GM23338 (cell line): Measurements from ENCODE around the gene FOXP1. TPM values are rescaled to one million over a fixed set of nuclear protein-coding genes. Genes with fewer than 3 reads are reported as not detected.

Experiments used
- ATAC-seq: fragments of 200-7000 bp; cut with Tn5 transposase; 3 replicates; pipeline ENCODE4 v1.9.1; 2020
- DNase-seq: peaks from one replicate; pipeline ENCODE4 v3.0.0-alpha.2; 2015; ENCODE audit warnings: low spot score
- H2AFZ ChIP-seq: fragments of 200-600 bp; sonication (generic); 2 replicates; pipeline ENCODE4 v1.8.0; 2016; ENCODE audit warnings: antibody characterized with exemption, mild to moderate bottlenecking, moderate library complexity
- H3F3A ChIP-seq: fragments of 200-600 bp; sonication (generic); replicated peaks from 2 replicates; pipeline ENCODE4 v1.8.0; 2017; ENCODE audit warnings: antibody characterized with exemption, mixed run types, low read depth
- H3K27ac ChIP-seq: fragments of 200-600 bp; sonication (generic); 2 replicates; pipeline ENCODE4 v1.6.1; 2016; ENCODE audit warnings: low read depth
- H3K27me3 ChIP-seq: fragments of 200-600 bp; sonication (generic); 2 replicates; pipeline ENCODE4 v1.8.0; 2016; ENCODE audit warnings: mild to moderate bottlenecking, mixed run types, moderate library complexity; ENCODE audit not compliant: insufficient read depth
- H3K36me3 ChIP-seq: fragments of 200-600 bp; sonication (generic); 2 replicates; pipeline ENCODE4 v1.8.0; 2016; ENCODE audit warnings: mild to moderate bottlenecking; ENCODE audit not compliant: insufficient read depth
- H3K4me1 ChIP-seq: fragments of 200-600 bp; sonication (generic); 2 replicates; pipeline ENCODE4 v1.8.0; 2016; ENCODE audit warnings: mild to moderate bottlenecking, moderate library complexity; ENCODE audit not compliant: insufficient read depth
- H3K4me2 ChIP-seq: fragments of 200-600 bp; sonication (generic); 2 replicates; pipeline ENCODE4 v1.7.1; 2017; ENCODE audit warnings: mixed run types
- H3K4me3 ChIP-seq: fragments of 200-600 bp; sonication (generic); 2 replicates; pipeline ENCODE4 v1.6.1; 2016; ENCODE audit warnings: mixed run types
- H3K79me2 ChIP-seq: fragments of 200-600 bp; sonication (generic); replicated peaks from 2 replicates; pipeline ENCODE4 v1.8.0; 2017; ENCODE audit warnings: mild to moderate bottlenecking; ENCODE audit not compliant: insufficient read depth
- H3K9me2 ChIP-seq: fragments of 200-600 bp; sonication (generic); 2 replicates; pipeline ENCODE4 v1.8.0; 2017; ENCODE audit not compliant: insufficient read depth
- H4K20me1 ChIP-seq: fragments of 200-600 bp; sonication (generic); replicated peaks from 2 replicates; pipeline ENCODE4 v1.8.0; 2017; ENCODE audit warnings: mild to moderate bottlenecking; ENCODE audit not compliant: insufficient read depth
- H3K27ac Mint-ChIP-seq: 2 replicates; pipeline ENCODE4 v1.8.0; 2020; ENCODE audit warnings: inconsistent platforms, mild to moderate bottlenecking, moderate library complexity, mixed read lengths
- H3K27me3 Mint-ChIP-seq: 3 replicates; pipeline ENCODE4 v1.8.0; 2022; ENCODE audit warnings: low read depth, mild to moderate bottlenecking, moderate library complexity, mixed read lengths, inconsistent platforms; ENCODE audit not compliant: insufficient read depth, poor library complexity
- H3K36me3 Mint-ChIP-seq: 3 replicates; pipeline ENCODE4 v1.8.0; 2021; ENCODE audit warnings: low read depth, mild to moderate bottlenecking, inconsistent platforms, moderate library complexity, mixed read lengths
- H3K4me1 Mint-ChIP-seq: 3 replicates; pipeline ENCODE4 v1.8.0; 2020; ENCODE audit warnings: mild to moderate bottlenecking, inconsistent platforms, mixed read lengths
- H3K4me3 Mint-ChIP-seq: 3 replicates; pipeline ENCODE4 v1.8.0; 2021; ENCODE audit warnings: moderate library complexity, mild to moderate bottlenecking, inconsistent platforms, mixed read lengths
- H3K9me3 Mint-ChIP-seq: 3 replicates; pipeline ENCODE4 v1.8.0; 2020; ENCODE audit warnings: moderate library complexity, mild to moderate bottlenecking, inconsistent platforms, mixed read lengths
- CREB1 ChIP-seq: fragments of 250-450 bp; sonication (Bioruptor Pico); IDR thresholded peaks from 2 replicates; pipeline ENCODE4 v1.5.0; 2020; ENCODE audit warnings: low read depth, mild to moderate bottlenecking, moderate library complexity
- CTCF ChIP-seq, 2 experiments: fragments of 200-600 bp in 1 of 2; sonication (generic) in 1 of 2; conservative IDR thresholded peaks; 2 replicates each; pipeline versions ENCODE4 v1.5.1 to v1.6.1; 2016 to 2017; ENCODE audit warnings: antibody characterized with exemption in 2 of 2, low read depth in 2 of 2, mild to moderate bottlenecking in 2 of 2, moderate library complexity in 1 of 2
- ETS1 ChIP-seq: IDR thresholded peaks from 2 replicates; pipeline ENCODE4 v1.6.1; 2016; ENCODE audit warnings: antibody characterized with exemption
- EZH2phosphoT487 ChIP-seq: fragments of 200-600 bp; sonication (generic); IDR thresholded peaks from one replicate; pipeline ENCODE4 v1.8.1; 2018; ENCODE audit warnings: antibody characterized with exemption; ENCODE audit not compliant: unreplicated experiment
- JUNB ChIP-seq: IDR thresholded peaks from one replicate; pipeline ENCODE4 v1.6.1; 2016; ENCODE audit warnings: antibody characterized with exemption; ENCODE audit not compliant: unreplicated experiment
- NANOG ChIP-seq: IDR thresholded peaks from 2 replicates; pipeline ENCODE4 v1.6.1; 2016; ENCODE audit warnings: antibody characterized with exemption, borderline replicate concordance
- REST ChIP-seq: IDR thresholded peaks from one replicate; pipeline ENCODE4 v1.6.1; 2018; ENCODE audit warnings: antibody characterized with exemption; ENCODE audit not compliant: unreplicated experiment
- STAT1 ChIP-seq: IDR thresholded peaks from one replicate; pipeline ENCODE4 v1.6.1; 2016; ENCODE audit warnings: antibody characterized with exemption; ENCODE audit not compliant: unreplicated experiment
- ZNF462 ChIP-seq: fragments of 250-450 bp; sonication (Bioruptor Pico); IDR thresholded peaks from 2 replicates; pipeline ENCODE4 v1.5.0; 2020; ENCODE audit warnings: mild to moderate bottlenecking, moderate library complexity
- polyA plus RNA-seq: library from polyadenylated mRNA; unstranded; fragments of >200 nt; fragmentation: Nextera tagmentation; extraction: Ambion mirVana; gene quantifications from 2 replicates; pipeline ENCODE4 v1.2.1, GENCODE V29; 2016
- total RNA-seq: library from RNA; depleted of rRNA; stranded (reverse); fragments of >200 nt; shearing (Covaris generic); gene quantifications from 2 replicates; pipeline ENCODE4 v1.2.3, GENCODE V29; 2014

FOXP1 gene
- total and polyA plus RNA-seq, 2 experiments from 2014 or later: 32.9 to 35.5 TPM

- no peaks in the 10 kb centered on the region for H4K20me1 ChIP-seq
- no peak overlapping the region for H3K4me3 ChIP-seq
- no peak for ATAC-seq
- H3K79me2 ChIP-seq: no peaks in the 10 kb centered on the region
- peaks cover 5% of the 10 kb centered on the region for H3K27me3 Mint-ChIP-seq
- peaks cover 42% of the 10 kb centered on the region for H3K4me1 Mint-ChIP-seq
- no peak for DNase-seq
- H3K36me3 ChIP-seq: no peaks in the 10 kb centered on the region
- no peaks in the 10 kb centered on the region for H3K36me3 Mint-ChIP-seq
- H3K27me3 ChIP-seq: no peaks in the 10 kb centered on the region
- H3K4me1 ChIP-seq: peaks cover 29% of the 10 kb centered on the region
- no peak overlapping the region for H3K4me2 ChIP-seq
- no peak overlapping the region for H3K27ac ChIP-seq
- peaks cover 8% of the 10 kb centered on the region; the same call in 1 of the 2 replicates for H3K9me2 ChIP-seq
- no peaks in the 10 kb centered on the region for H3K9me3 Mint-ChIP-seq
- TF ChIP-seq REST: no peak
- no peak for TF ChIP-seq NANOG
- TF ChIP-seq ZNF462: no peak
- no peak for TF ChIP-seq ETS1
- no peak for TF ChIP-seq EZH2phosphoT487
- TF ChIP-seq JUNB: no peak
- no peak for TF ChIP-seq CREB1 (CRISPR knock-in tag)
- TF ChIP-seq CTCF (conservative IDR thresholded peaks at IDR 0.05; ENCODE audit: low read depth in 2 of 2): no peak
- TF ChIP-seq STAT1: no peak
- H3K4me3 Mint-ChIP-seq: no peak overlapping the region
- H3K27ac Mint-ChIP-seq: no peak overlapping the region
- no peak overlapping the region for H2AFZ ChIP-seq
- H3F3A ChIP-seq: no peaks in the 10 kb centered on the region
Measured at GRCh38 chr3:71502066-71502625, 81.4 kb downstream of the FOXP1 start.
